HG02763 (cell line): Measurements from ENCODE around the gene FNIP1.
"Not testable (repeated sequence)": the region's sequence is repeated elsewhere in the genome, so short reads cannot be mapped to it uniquely, and the experiment has no call there.

Experiments
- ATAC-seq: cut with Tn5 transposase; IDR thresholded peaks from one replicate; pipeline ENCODE4 v1.9.1; 2021; ENCODE audit warnings: mild to moderate bottlenecking, moderate library complexity; ENCODE audit not compliant: unreplicated experiment

The FNIP1 gene

DNA sequence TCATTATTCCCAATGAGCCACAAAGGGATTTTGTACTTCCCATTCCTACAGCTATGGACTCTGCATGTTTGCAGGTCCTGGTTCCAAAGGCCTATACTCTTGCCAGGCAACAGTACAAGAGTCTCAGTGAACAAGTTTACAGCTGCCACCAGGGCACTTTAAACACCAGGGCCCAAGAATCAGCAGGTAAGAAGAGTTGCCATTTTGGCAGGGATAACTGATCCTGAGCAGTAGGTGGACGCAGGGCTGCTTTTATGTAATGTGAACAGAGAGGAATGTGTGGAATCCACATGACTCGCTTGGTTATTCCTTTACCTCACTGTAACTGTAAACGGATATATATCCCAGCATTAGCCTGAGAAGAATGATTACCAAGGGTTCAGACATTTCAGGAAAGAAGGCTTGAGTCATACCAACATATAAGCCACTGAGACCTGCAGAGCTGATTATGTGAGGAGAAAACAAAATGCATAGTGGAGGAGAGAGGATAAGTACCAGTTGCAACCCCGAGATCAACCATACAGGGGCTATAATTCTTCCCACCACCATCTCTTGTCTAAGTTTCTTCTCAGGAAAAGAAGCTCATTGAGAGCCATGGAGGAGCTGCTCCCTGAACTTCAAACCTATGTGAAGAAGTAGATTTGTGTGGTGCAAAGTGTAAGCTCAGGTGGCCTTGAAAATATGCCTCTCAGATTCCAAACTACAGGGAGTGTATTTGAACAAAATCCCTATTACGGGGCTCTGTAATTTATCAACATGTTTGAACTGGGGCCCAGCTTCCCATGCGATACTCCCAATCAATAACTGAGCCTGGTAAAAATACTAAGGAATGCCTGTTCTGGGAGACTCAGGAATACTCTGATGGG lies 186.4 kb downstream of the FNIP1 start:
- ATAC-seq, result no peak

DNA sequence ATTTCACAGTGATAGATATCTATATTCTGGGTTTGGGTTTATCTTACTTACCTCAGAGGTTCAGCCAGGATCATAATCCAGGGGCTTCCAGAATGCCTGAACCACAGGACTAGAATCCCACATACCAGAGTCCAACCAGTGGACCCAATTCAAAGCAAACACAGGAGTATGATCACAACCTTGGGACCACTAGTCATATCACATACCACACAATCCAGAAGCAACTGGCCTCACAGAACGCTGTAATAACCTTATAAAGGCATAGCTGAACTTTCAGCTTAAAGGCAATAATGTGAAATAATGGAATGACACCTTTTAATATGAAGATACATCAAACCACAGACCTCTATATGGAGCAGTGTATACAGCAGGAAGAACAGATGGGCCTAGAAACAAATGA lies 187.0 kb downstream of the FNIP1 start:
- ATAC-seq, result no peak

DNA sequence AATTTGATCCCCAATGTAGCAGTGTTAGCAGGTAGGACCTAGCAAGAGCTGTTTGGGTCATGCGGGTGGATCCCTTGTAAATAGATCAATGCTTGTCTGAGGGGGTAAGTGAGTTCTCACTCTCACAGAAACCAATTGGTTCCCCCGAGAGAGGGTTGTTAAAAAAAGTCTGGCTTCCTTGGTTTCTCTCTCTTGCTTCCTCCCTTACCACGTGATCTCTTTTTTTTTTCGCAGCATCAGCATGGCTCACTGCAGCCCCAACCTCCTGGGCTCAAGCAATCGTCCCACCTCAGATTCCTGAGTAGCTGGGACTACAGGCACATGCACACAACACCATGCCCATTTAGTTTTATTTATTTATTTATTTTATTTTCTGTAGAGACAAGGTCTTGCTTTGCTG lies 188.2 kb downstream of the FNIP1 start:
- ATAC-seq, result no peak

DNA sequence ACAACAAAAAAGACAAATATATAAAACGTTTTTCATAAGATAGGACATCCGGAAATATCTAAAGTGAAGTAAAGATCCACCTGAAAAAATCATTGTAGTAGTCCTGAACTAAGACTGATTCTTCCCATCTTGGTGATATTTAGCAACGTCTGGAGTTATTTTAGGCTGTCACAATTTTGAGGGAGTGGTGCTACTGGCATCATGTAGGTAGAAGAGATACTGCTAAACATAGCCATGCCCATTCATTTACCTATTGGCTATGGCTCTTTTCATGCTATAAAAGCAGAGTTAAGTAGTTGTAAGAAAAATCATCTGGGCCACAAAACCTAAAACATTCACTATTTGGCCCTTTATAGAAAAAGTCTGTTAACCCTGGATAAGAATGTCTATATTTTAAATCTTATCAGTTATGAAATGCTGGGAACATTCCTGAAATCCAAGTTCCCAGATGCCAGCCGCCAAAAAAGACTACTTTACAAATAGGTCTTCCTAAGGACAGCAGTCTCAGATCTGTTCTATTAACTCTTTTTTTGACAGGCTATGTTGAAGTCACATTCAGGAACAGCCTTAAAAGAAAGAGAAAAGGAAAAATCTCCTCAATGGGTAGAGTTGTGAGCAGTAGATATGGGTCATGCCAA lies 188.8 kb downstream of the FNIP1 start:
- no peak for ATAC-seq

DNA sequence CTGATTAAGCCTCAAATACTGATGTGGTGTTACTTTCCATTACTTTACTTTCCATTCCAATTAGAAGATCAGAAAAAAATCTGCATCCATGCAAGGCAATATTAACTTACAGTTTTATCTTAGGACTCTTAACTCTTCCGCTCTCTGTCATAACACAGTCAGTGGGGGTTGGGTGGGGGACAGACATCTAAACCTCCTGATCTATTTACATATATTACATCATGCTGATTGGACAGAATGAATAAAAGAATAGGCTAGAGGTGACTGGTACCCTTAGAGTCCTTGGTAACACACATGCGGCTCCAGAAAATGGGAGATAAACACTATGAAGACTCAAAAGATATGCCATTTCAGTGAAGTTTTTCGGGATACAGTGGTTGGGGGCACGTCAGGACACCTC lies 189.4 kb downstream of the FNIP1 start:
- ATAC-seq, result no peak

DNA sequence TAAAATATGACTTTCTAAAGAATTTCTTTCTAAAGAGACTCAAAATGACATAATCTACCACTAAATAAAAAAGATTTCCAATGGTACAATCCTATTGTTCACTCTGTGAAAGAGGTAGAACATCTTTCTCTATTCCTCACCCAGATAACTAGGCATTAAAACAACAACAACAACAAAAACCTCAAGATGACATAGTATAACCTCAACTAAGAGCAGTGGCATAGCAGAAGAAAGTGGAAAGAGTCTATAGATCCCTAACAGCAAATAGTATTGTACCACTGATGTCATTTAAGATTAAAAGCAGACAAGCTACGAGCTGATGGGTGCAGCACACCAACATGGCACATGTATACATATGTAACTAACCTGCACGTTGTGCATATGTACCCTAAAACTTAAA lies 191.7 kb downstream of the FNIP1 start:
- no peak for ATAC-seq

DNA sequence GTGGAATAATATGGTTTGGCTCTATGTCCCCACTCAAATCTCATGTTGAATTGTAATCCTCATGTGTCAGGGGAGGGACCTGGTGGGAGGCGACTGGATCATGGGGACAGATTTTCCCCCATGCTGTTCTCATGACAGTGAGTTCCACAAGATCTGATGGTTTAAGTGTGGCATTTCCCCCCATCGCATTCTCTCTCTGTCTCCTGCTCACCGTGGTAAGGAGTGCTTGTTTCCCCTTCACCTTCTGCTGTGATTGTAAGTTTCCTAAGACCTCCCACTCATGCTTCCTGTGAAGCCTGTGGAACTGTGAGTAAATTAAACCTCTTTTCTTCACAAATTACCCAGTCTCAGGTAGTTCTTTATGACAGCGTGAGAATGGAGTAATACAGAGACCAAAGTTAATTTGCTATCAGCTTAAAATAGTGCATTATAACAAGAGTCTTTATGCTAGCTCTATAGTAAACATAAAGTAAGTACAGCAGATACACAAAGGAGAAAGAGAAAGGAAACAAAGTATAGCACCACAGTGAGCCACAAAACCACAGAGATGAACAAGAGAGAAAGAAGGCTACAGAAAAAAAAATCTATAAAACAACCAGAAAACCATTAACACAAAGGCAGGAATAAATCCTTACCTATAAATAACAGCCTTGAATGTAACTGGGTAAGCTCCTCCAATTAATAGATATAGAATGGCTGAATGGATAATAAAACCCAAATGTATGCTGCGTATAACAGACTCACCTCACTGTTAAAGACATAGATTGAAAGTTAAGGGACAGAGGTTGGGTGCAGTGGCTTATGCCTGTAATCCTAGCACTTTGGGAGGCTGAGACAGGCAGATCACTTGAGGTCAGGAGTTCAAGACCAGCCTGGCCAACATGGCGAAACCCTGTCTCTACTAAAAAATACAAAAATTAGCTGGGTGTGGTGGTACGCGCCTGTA lies 201.5 kb downstream of the FNIP1 start:
- peak; percentile 45 for ATAC-seq

DNA sequence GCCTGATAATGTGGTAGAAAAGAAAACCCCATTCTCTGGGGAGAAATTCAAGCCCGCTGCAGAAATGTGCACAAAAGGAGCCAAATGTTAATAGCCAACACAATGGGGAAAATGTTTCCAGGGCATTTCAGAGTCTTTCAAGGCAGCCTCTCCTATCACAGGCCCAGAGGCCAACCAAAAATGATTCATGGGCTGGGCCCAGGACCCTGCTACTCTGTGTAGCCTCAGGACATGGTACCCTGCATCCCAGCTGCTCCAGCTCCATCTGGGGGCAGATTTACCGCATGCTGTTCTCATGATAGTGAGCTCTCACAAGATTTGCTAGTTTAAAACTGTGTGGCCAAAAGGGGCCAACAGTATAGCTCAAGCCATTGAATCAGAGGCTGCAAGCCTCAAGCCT lies 202.9 kb downstream of the FNIP1 start:
- ATAC-seq, result no peak

DNA sequence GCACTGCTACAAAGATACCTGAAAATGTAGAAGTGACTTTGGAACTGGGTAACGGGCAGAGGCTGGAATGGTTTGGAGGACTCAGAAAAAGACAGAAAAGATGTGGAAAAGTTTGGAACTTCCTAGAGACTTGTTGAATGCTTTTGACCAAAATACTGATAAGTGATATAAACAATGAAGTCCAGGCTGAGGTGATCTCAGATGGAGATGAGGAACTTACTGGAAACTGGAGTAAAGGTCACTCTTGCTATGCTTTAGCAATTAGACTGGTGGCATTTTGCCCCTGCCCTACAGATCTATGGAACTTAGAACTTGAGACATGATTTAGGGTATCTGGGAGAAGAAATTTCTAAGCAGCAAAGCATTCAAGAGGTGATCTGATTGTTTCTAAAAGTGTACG lies 203.4 kb downstream of the FNIP1 start:
- ATAC-seq, result not testable (repeated sequence)
